ENCODE results near the gene AK2.
"Not testable (repeated sequence)": the region's sequence is repeated elsewhere in the genome, so short reads cannot be mapped to it uniquely, and the experiment has no call there.

The AK2 gene

DNA sequence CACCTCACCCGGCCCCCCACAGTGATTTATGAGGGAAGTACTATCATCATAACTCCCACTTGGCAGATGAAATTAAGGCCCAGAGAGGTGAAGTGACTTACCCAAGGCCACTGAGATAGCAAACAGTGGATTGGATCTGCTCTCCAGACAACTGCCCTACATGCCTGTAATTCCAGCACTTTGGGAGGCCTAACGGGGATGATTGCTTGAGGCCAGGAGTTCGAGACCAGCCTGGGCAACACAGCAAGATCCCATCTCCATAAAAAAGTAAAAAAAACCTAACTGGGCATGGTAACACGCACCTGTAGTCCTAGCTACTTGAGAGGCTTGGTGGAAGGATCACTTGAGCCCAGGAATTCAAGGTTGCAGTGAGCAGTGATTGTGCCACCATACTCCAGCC lies 57.8 kb downstream of the AK2 start:
- Histone ChIP-seq H3K27ac (replicated peaks) (no peak overlapping the region), H3K27me3 (ENCODE audit: insufficient read depth, poor library complexity, severe bottlenecking) (no peaks in the 10 kb centered on the region), H3K4me3 (replicated peaks; ENCODE audit: insufficient read depth, low read length) (no peak overlapping the region)
- DNase-seq (ENCODE audit: low read depth in 1 of 2, low spot score in 1 of 2): no peak
- TF ChIP-seq, protein P1, sequence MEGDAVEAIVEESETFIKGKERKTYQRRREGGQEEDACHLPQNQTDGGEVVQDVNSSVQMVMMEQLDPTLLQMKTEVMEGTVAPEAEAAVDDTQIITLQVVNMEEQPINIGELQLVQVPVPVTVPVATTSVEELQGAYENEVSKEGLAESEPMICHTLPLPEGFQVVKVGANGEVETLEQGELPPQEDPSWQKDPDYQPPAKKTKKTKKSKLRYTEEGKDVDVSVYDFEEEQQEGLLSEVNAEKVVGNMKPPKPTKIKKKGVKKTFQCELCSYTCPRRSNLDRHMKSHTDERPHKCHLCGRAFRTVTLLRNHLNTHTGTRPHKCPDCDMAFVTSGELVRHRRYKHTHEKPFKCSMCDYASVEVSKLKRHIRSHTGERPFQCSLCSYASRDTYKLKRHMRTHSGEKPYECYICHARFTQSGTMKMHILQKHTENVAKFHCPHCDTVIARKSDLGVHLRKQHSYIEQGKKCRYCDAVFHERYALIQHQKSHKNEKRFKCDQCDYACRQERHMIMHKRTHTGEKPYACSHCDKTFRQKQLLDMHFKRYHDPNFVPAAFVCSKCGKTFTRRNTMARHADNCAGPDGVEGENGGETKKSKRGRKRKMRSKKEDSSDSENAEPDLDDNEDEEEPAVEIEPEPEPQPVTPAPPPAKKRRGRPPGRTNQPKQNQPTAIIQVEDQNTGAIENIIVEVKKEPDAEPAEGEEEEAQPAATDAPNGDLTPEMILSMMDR (IDR thresholded peaks at IDR 0.05; ENCODE audit: insufficient read depth, low read length): no peak
- TF ChIP-seq, protein P2, sequence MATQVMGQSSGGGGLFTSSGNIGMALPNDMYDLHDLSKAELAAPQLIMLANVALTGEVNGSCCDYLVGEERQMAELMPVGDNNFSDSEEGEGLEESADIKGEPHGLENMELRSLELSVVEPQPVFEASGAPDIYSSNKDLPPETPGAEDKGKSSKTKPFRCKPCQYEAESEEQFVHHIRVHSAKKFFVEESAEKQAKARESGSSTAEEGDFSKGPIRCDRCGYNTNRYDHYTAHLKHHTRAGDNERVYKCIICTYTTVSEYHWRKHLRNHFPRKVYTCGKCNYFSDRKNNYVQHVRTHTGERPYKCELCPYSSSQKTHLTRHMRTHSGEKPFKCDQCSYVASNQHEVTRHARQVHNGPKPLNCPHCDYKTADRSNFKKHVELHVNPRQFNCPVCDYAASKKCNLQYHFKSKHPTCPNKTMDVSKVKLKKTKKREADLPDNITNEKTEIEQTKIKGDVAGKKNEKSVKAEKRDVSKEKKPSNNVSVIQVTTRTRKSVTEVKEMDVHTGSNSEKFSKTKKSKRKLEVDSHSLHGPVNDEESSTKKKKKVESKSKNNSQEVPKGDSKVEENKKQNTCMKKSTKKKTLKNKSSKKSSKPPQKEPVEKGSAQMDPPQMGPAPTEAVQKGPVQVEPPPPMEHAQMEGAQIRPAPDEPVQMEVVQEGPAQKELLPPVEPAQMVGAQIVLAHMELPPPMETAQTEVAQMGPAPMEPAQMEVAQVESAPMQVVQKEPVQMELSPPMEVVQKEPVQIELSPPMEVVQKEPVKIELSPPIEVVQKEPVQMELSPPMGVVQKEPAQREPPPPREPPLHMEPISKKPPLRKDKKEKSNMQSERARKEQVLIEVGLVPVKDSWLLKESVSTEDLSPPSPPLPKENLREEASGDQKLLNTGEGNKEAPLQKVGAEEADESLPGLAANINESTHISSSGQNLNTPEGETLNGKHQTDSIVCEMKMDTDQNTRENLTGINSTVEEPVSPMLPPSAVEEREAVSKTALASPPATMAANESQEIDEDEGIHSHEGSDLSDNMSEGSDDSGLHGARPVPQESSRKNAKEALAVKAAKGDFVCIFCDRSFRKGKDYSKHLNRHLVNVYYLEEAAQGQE (IDR thresholded peaks at IDR 0.05; ENCODE audit: insufficient replicate concordance, low read depth): no peak
- no peak for TF ChIP-seq POLR2AphosphoS5 (IDR thresholded peaks at IDR 0.05; ENCODE audit: low read depth)
- TF ChIP-seq SPI1 (IDR thresholded peaks at IDR 0.05; ENCODE audit: borderline replicate concordance, low read depth): no peak
- TF ChIP-seq GABPA (IDR thresholded peaks at IDR 0.05; ENCODE audit: low read depth): no peak

DNA sequence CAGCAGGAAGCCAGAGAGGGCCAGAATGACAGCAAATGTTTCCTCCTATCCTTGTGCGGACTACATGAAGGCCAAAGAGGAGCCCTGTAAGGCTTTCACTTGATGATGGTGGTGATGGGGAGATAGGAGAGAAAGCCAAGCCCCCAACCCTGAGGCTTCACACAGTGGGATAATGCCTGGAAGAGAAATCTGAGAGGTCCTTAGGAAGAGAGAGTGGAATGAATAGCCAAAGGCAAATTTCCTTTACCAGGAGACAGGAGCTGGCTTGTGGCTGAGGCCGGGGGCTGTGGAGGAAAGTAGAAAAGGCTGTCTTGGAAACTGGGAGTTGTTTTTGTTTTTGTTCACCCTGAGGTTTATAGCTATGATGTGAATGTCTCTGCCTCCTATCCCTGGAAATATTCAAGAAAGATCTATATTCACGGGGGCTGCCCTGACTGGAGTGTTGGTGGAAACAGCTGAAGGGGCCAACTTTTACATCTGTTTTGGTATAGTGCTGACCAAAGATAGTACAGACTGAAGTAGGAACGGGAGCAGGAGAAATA lies 59.1 kb downstream of the AK2 start:
- no peak for DNase-seq (ENCODE audit: low read depth in 1 of 2, low spot score in 1 of 2)
- TF ChIP-seq, protein P1 (IDR thresholded peaks at IDR 0.05; ENCODE audit: insufficient read depth, low read length): no peak
- TF ChIP-seq, protein P2 (IDR thresholded peaks at IDR 0.05; ENCODE audit: insufficient replicate concordance, low read depth): no peak
- TF ChIP-seq GABPA (IDR thresholded peaks at IDR 0.05; ENCODE audit: low read depth): no peak
- no peak for TF ChIP-seq POLR2AphosphoS5 (IDR thresholded peaks at IDR 0.05; ENCODE audit: low read depth)
- no peak for TF ChIP-seq SPI1 (IDR thresholded peaks at IDR 0.05; ENCODE audit: borderline replicate concordance, low read depth)
- Histone ChIP-seq H3K4me3 (replicated peaks; ENCODE audit: insufficient read depth, low read length) (no peak overlapping the region), H3K27ac (replicated peaks) (no peak overlapping the region), H3K27me3 (ENCODE audit: insufficient read depth, poor library complexity, severe bottlenecking) (peaks cover 3% of the 10 kb centered on the region)

DNA sequence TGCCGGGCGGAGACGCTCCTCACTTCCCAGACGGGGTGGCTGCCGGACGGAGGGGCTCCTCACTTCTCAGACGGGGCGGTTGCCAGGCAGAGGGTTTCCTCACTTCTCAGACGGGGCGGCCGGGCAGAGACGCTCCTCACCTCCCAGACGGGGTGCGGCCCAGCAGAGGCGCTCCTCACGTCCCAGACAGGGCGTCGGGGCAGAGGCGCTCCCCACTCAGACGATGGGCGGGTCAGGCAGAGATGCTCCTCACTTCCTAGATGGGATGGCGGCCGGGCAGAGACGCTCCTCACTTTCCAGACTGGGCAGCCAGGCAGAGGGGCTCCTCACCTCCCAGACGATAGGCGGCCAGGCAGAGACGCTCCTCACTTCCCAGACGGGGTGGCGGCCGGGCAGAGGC lies 61.6 kb downstream of the AK2 start:
- not testable (repeated sequence) for H3K27ac ChIP-seq (replicated peaks); H3K27me3 ChIP-seq (ENCODE audit: insufficient read depth, poor library complexity, severe bottlenecking); DNase-seq (ENCODE audit: low read depth in 1 of 2, low spot score in 1 of 2); H3K4me3 ChIP-seq (replicated peaks; ENCODE audit: insufficient read depth, low read length)

DNA sequence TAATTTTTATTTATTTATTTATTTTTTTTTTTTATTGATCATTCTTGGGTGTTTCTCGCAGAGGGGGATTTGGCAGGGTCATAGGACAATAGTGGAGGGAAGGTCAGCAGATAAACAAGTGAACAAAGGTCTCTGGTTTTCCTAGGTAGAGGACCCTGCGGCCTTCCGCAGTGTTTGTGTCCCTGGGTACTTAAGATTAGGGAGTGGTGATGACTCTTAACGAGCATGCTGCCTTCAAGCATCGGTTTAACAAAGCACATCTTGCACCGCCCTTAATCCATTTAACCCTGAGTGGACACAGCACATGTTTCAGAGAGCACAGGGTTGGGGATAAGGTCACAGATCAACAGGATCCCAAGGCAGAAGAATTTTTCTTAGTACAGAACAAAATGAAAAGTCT lies 63.2 kb downstream of the AK2 start:
- H3K4me3 ChIP-seq (replicated peaks; ENCODE audit: insufficient read depth, low read length); DNase-seq (ENCODE audit: low read depth in 1 of 2, low spot score in 1 of 2); H3K27ac ChIP-seq (replicated peaks); H3K27me3 ChIP-seq (ENCODE audit: insufficient read depth, poor library complexity, severe bottlenecking): not testable (repeated sequence)

DNA sequence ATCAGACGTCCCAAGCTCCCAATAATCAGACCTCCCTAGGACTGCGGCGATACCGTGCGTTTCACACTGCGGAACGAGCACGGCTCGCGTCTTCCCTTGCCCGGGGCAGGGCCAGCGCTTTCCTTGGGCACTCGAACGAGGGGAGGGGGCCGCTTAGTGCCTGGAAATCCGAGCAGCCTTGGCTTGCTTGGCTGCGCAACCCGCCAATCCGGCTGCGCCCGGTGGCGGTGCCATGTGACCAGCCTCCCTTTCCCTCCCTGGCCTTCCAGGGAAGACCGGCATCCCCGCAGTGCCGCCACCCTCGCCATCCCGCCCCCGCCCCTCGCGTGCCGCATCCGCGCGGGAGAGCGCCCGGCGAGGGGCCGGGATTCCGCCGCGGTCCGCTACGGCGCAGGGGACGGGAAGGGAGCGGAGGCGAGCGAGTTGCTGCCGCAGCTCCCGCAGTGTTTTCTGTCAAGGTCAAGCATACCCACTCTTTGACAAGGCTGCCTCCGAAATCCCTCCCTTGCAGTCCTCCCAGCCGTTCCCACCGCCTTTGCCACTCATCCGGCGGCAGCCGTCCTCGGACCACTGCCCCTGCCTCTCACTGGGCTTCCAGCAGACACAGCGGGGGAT lies 63.8 kb downstream of the AK2 start:
- no peak for DNase-seq (ENCODE audit: low read depth in 1 of 2, low spot score in 1 of 2)
- TF ChIP-seq SPI1 (IDR thresholded peaks at IDR 0.05; ENCODE audit: borderline replicate concordance, low read depth) (no peak), POLR2AphosphoS5 (IDR thresholded peaks at IDR 0.05; ENCODE audit: low read depth) (no peak), GABPA (IDR thresholded peaks at IDR 0.05; ENCODE audit: low read depth) (no peak)
- TF ChIP-seq, protein P1 (IDR thresholded peaks at IDR 0.05; ENCODE audit: insufficient read depth, low read length): no peak
- TF ChIP-seq, protein P2 (IDR thresholded peaks at IDR 0.05; ENCODE audit: insufficient replicate concordance, low read depth): no peak
- Histone ChIP-seq H3K27ac (replicated peaks) (no peak overlapping the region), H3K4me3 (replicated peaks; ENCODE audit: insufficient read depth, low read length) (0 out of 2 replicates have a peak overlapping the region, but pooled peaks have one; percentile 3), H3K27me3 (ENCODE audit: insufficient read depth, poor library complexity, severe bottlenecking) (peaks cover 9% of the 10 kb centered on the region)

All from HL-60 (cell line).